Endometrium (tissue), 2 donors: ENCODE data around the gene RNF225.
A peak's percentile ranks its signal among the peaks of the same experiment; 100 is the strongest.
"Not testable (repeated sequence)": the region's sequence is repeated elsewhere in the genome, so short reads cannot be mapped to it uniquely, and the experiment has no call there.

Experiments used
- FAIRE-seq: peaks from 2 replicates; lab custom pipeline; 2012; peaks lifted over from hg19 to GRCh38; lab: Jason Lieb, UNC
- donor health status: control.
- donor health status: control.

Gene RNF225

GRCh38 chr19:58387338-58388174 lies 7.9 kb upstream of the RNF225 start:
- FAIRE-seq, result no peak

- FAIRE-seq, result no peak
Measured at GRCh38 chr19:58388175-58388526, 7.3 kb upstream of the RNF225 start.

GRCh38 chr19:58392945-58393724 lies 2.3 kb upstream of the RNF225 start:
- no peak for FAIRE-seq

- FAIRE-seq, result no peak
Measured at GRCh38 chr19:58393725-58394033, 1.8 kb upstream of the RNF225 start.

- FAIRE-seq, result no peak
Measured at GRCh38 chr19:58394821-58395219, 636 bp upstream of the RNF225 start.

GRCh38 chr19:58395979-58396627 lies 647 bp downstream of the RNF225 start:
- FAIRE-seq, result no peak

GRCh38 chr19:58396691-58397532 lies 1.5 kb downstream of the RNF225 start:
- FAIRE-seq, result no peak

- FAIRE-seq, result no peak
Measured at GRCh38 chr19:58397533-58398037, 2.1 kb downstream of the RNF225 start.

GRCh38 chr19:58398087-58398486 lies 2.6 kb downstream of the RNF225 start:
- FAIRE-seq, result no peak

- no peak for FAIRE-seq
Measured at GRCh38 chr19:58398545-58398944, 3.1 kb downstream of the RNF225 start.

GRCh38 chr19:58399903-58400302 lies 4.4 kb downstream of the RNF225 start:
- FAIRE-seq, result no peak

GRCh38 chr19:58400316-58400915 lies 5.0 kb downstream of the RNF225 start:
- no peak for FAIRE-seq

- peak; percentile 97 for FAIRE-seq
Measured at GRCh38 chr19:58400916-58401839, 5.7 kb downstream of the RNF225 start.

- FAIRE-seq, result no peak
Measured at GRCh38 chr19:58401840-58402421, 6.5 kb downstream of the RNF225 start.

- not testable (repeated sequence) for FAIRE-seq
Measured at GRCh38 chr19:58403920-58404478, 8.5 kb downstream of the RNF225 start.

- FAIRE-seq, result no peak
Measured at GRCh38 chr19:58406818-58407657, 11.6 kb downstream of the RNF225 start.

GRCh38 chr19:58407658-58408151 lies 12.2 kb downstream of the RNF225 start:
- no peak for FAIRE-seq
